Mesothelial cell of epicardium (in vitro differentiated cells): ENCODE results near the gene PPP1R13L. TPM values are rescaled to one million over a fixed set of nuclear protein-coding genes. Genes with fewer than 3 reads are reported as not detected.
A peak's percentile ranks its signal among the peaks of the same experiment; 100 is the strongest.

Source experiments
- DNase-seq, 2 experiments: peaks; one replicate each; pipeline ENCODE4 v3.0.0; 2021; ENCODE audit warnings: low spot score in 2 of 2; ENCODE audit not compliant: unreplicated experiment in 2 of 2
- H3K27ac Mint-ChIP-seq: 2 replicates; pipeline ENCODE4 v1.8.0; 2021; ENCODE audit warnings: mixed read lengths
- H3K27me3 Mint-ChIP-seq: 2 replicates; pipeline ENCODE4 v1.8.0; 2021; ENCODE audit warnings: low read depth, mixed read lengths
- H3K36me3 Mint-ChIP-seq: 2 replicates; pipeline ENCODE4 v1.8.0; 2021; ENCODE audit warnings: mixed read lengths
- H3K4me1 Mint-ChIP-seq: 2 replicates; pipeline ENCODE4 v1.8.0; 2021; ENCODE audit warnings: mixed read lengths
- H3K4me3 Mint-ChIP-seq: 2 replicates; pipeline ENCODE4 v1.8.0; 2021; ENCODE audit warnings: mild to moderate bottlenecking, moderate library complexity, mixed read lengths
- H3K9me3 Mint-ChIP-seq: 2 replicates; pipeline ENCODE4 v1.8.0; 2021; ENCODE audit warnings: mixed read lengths
- total RNA-seq: library from RNA; stranded (reverse); gene quantifications from 3 replicates; pipeline ENCODE4 v1.2.1, GENCODE V29; 2021
- TF ChIP-seq, protein P1 (sequence below): fragments of 200-600 bp; sonication (generic); IDR thresholded peaks from one replicate; pipeline ENCODE4 v1.5.0; 2021; ENCODE audit warnings: antibody characterized with exemption; ENCODE audit not compliant: unreplicated experiment

The PPP1R13L gene
- total RNA-seq, 1 donor from 2014 or later = 64.0 TPM

- Mint-ChIP-seq H3K27ac (peak overlapping the region; percentile 86), H3K27me3 (no peaks in the 10 kb centered on the region), H3K36me3 (no peaks in the 10 kb centered on the region), H3K4me3 (peak overlapping the region; percentile 49), H3K9me3 (no peaks in the 10 kb centered on the region), H3K4me1 (peaks cover 38% of the 10 kb centered on the region)
- no peak for DNase-seq
- TF ChIP-seq, protein P1, sequence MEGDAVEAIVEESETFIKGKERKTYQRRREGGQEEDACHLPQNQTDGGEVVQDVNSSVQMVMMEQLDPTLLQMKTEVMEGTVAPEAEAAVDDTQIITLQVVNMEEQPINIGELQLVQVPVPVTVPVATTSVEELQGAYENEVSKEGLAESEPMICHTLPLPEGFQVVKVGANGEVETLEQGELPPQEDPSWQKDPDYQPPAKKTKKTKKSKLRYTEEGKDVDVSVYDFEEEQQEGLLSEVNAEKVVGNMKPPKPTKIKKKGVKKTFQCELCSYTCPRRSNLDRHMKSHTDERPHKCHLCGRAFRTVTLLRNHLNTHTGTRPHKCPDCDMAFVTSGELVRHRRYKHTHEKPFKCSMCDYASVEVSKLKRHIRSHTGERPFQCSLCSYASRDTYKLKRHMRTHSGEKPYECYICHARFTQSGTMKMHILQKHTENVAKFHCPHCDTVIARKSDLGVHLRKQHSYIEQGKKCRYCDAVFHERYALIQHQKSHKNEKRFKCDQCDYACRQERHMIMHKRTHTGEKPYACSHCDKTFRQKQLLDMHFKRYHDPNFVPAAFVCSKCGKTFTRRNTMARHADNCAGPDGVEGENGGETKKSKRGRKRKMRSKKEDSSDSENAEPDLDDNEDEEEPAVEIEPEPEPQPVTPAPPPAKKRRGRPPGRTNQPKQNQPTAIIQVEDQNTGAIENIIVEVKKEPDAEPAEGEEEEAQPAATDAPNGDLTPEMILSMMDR = no peak
Measured at GRCh38 chr19:45448887-45449299, 44.0 kb upstream of the PPP1R13L start.

DNA sequence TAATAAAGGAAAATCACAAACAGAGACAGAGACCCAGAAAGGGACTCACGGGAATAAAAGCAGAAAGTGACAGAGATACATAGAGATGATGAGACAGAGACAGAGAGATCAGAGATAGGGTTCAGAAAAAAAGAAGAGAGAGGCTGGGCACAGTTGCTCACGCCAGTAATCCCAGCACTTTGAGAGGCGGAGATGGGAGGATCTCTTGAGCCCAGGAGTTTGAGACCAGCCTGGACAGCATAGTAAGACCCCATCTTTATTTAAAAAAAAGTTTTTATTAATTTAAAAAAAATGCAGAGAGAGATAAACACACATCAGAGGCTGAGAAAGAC lies 43.5 kb upstream of the PPP1R13L start:
- no peaks in the 10 kb centered on the region for H3K9me3 Mint-ChIP-seq
- DNase-seq = no peak
- H3K4me1 Mint-ChIP-seq = peaks cover 35% of the 10 kb centered on the region
- peak overlapping the region; percentile 28 for H3K27ac Mint-ChIP-seq
- no peaks in the 10 kb centered on the region for H3K36me3 Mint-ChIP-seq
- no peak overlapping the region for H3K4me3 Mint-ChIP-seq
- TF ChIP-seq, protein P1 = no peak
- H3K27me3 Mint-ChIP-seq = no peaks in the 10 kb centered on the region

- no peaks in the 10 kb centered on the region for H3K36me3 Mint-ChIP-seq
- peaks cover 39% of the 10 kb centered on the region for H3K4me1 Mint-ChIP-seq
- TF ChIP-seq, protein P1 = no peak
- no peaks in the 10 kb centered on the region for H3K9me3 Mint-ChIP-seq
- no peaks in the 10 kb centered on the region for H3K27me3 Mint-ChIP-seq
- H3K4me3 Mint-ChIP-seq = no peak overlapping the region
- DNase-seq = no peak
- H3K27ac Mint-ChIP-seq = peak overlapping the region; percentile 71
Measured at GRCh38 chr19:45446944-45447343, 42.1 kb upstream of the PPP1R13L start.

GRCh38 chr19:45446295-45446694 lies 41.4 kb upstream of the PPP1R13L start:
- no peak for DNase-seq
- Mint-ChIP-seq H3K9me3 (no peaks in the 10 kb centered on the region), H3K4me1 (peaks cover 34% of the 10 kb centered on the region), H3K27me3 (no peaks in the 10 kb centered on the region), H3K27ac (peak overlapping the region; percentile 56), H3K4me3 (no peak overlapping the region), H3K36me3 (no peaks in the 10 kb centered on the region)
- TF ChIP-seq, protein P1 = no peak

DNA sequence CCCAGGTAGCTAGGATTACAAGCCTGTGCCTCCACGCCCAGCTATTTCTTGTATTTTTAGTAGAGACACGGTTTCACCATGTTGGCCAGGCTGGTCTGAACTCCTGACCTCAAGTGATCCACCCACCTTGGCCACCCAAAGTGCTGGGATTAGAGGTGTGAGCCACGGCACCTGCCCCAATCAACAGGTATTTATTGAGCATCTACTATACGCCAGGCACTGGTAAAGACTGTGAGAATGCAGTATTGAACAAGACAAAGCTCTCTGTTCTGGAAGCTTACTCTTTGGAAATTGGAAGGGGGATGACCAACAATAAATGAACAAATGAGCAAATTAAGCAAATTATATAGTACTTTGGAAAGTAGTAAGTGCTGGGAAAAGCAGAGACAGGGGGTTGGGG lies 40.3 kb upstream of the PPP1R13L start:
- H3K27me3 Mint-ChIP-seq = no peaks in the 10 kb centered on the region
- no peaks in the 10 kb centered on the region for H3K9me3 Mint-ChIP-seq
- no peak for DNase-seq
- TF ChIP-seq, protein P1 = no peak
- peak overlapping the region; percentile 95 for H3K27ac Mint-ChIP-seq
- H3K4me1 Mint-ChIP-seq = peaks cover 38% of the 10 kb centered on the region
- H3K4me3 Mint-ChIP-seq = peak overlapping the region; percentile 64
- H3K36me3 Mint-ChIP-seq = no peaks in the 10 kb centered on the region

- DNase-seq = peak; percentile 78 to 88
- peak overlapping the region; percentile 95 for H3K27ac Mint-ChIP-seq
- peak overlapping the region; percentile 64 for H3K4me3 Mint-ChIP-seq
- TF ChIP-seq, protein P1 = no peak
- no peaks in the 10 kb centered on the region for H3K36me3 Mint-ChIP-seq
- H3K27me3 Mint-ChIP-seq = no peaks in the 10 kb centered on the region
- no peaks in the 10 kb centered on the region for H3K9me3 Mint-ChIP-seq
- H3K4me1 Mint-ChIP-seq = peaks cover 35% of the 10 kb centered on the region
Measured at GRCh38 chr19:45444318-45445041, 39.6 kb upstream of the PPP1R13L start.
